Testis (tissue), 3 donors: ENCODE results near the gene KRTAP10-3. TPM values are rescaled to one million over a fixed set of nuclear protein-coding genes. Genes with fewer than 3 reads are reported as not detected.

Source experiments
- DNase-seq: peaks from one replicate; pipeline ENCODE4 v3.0.0-alpha.2; 2019
- H3K27ac ChIP-seq, 2 donors: fragments of 200-600 bp; sonication (generic); one replicate each; pipeline ENCODE4 v1.5.1; 2019
- H3K27me3 ChIP-seq: fragments of 200-600 bp; sonication (generic); one replicate; pipeline ENCODE4 v1.5.1; 2019
- H3K36me3 ChIP-seq: fragments of 200-600 bp; sonication (generic); one replicate; pipeline ENCODE4 v1.5.1; 2017; ENCODE audit warnings: low read depth; ENCODE audit errors: missing control alignments
- H3K4me1 ChIP-seq: fragments of 200-600 bp; sonication (generic); one replicate; pipeline ENCODE4 v1.5.1; 2019
- H3K4me3 ChIP-seq, 2 donors: fragments of 200-600 bp; sonication (generic); one replicate each; pipeline ENCODE4 v1.5.1; 2017 to 2019
- H3K9me3 ChIP-seq: fragments of 200-600 bp; sonication (generic); one replicate; pipeline ENCODE4 v1.5.1; 2017
- POLR2A ChIP-seq: fragments of 450-650 bp; IDR thresholded peaks from one replicate; pipeline ENCODE4 v1.6.1; 2017; ENCODE audit warnings: antibody characterized with exemption, mild to moderate bottlenecking, moderate library complexity
- whole genome bisulfite sequencing, 2 donors: methylation state at CpG; one replicate each; pipeline ENCODE4 v1.1.5; 2018; 5-methylcytosine and 5-hydroxymethylcytosine counted together
- intact Hi-C: fragments of 100-400 bp; cut with DNase I; formaldehyde crosslinking; loops from one replicate; pipeline ENCODE4 v1.15.1; 2023; ENCODE audit warnings: low total_unique reads
- polyA plus RNA-seq: library from polyadenylated mRNA; stranded (reverse); fragments of 350-450 nt; fragmentation: Illumina TruSeq; extraction: RNeasy Lipid Tissue Mini Kit (QIAGEN cat#74804); gene quantifications from one replicate; pipeline ENCODE4 v1.2.3, GENCODE V29; 2014; ENCODE audit warnings: low read depth, low replicate concordance; ENCODE audit not compliant: insufficient read depth
- total RNA-seq, 2 donors: library from RNA; depleted of rRNA; stranded (reverse); fragments of >200 nt; gene quantifications; one replicate each; pipeline ENCODE4 v1.2.3, GENCODE V29; 2016
- TF ChIP-seq, protein P1 (sequence below), 3 experiments: fragments of 450-650 bp in 2 of 3; fragments of 200-600 bp in 1 of 3; sonication (generic) in 1 of 3; IDR thresholded peaks; one replicate each; pipeline ENCODE4 v1.5.1; 2016 to 2019; ENCODE audit warnings: antibody characterized with exemption in 3 of 3, mild to moderate bottlenecking in 2 of 3, moderate library complexity in 1 of 3

The KRTAP10-3 gene
- total and polyA plus RNA-seq, 3 donors from 2014 or later, result not detected

GRCh38 chr21:44549525-44550211 is 8.9 kb downstream of the KRTAP10-3 start:
- Histone ChIP-seq H3K4me1 (no peaks in the 10 kb centered on the region), H3K9me3 (no peaks in the 10 kb centered on the region), H3K4me3 (no peak overlapping the region), H3K36me3 (no peaks in the 10 kb centered on the region), H3K27ac (no peak overlapping the region), H3K27me3 (no peaks in the 10 kb centered on the region)
- DNase-seq, result no peak
- TF ChIP-seq, protein P1, sequence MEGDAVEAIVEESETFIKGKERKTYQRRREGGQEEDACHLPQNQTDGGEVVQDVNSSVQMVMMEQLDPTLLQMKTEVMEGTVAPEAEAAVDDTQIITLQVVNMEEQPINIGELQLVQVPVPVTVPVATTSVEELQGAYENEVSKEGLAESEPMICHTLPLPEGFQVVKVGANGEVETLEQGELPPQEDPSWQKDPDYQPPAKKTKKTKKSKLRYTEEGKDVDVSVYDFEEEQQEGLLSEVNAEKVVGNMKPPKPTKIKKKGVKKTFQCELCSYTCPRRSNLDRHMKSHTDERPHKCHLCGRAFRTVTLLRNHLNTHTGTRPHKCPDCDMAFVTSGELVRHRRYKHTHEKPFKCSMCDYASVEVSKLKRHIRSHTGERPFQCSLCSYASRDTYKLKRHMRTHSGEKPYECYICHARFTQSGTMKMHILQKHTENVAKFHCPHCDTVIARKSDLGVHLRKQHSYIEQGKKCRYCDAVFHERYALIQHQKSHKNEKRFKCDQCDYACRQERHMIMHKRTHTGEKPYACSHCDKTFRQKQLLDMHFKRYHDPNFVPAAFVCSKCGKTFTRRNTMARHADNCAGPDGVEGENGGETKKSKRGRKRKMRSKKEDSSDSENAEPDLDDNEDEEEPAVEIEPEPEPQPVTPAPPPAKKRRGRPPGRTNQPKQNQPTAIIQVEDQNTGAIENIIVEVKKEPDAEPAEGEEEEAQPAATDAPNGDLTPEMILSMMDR (IDR thresholded peaks at IDR 0.05), result no peak
- TF ChIP-seq POLR2A, result no peak
- intact Hi-C loops, result no loop called here
- 68 to 77% methylated on average over 19 to 25 of the region's 25 CpGs for WGBS, 2 donors

DNA sequence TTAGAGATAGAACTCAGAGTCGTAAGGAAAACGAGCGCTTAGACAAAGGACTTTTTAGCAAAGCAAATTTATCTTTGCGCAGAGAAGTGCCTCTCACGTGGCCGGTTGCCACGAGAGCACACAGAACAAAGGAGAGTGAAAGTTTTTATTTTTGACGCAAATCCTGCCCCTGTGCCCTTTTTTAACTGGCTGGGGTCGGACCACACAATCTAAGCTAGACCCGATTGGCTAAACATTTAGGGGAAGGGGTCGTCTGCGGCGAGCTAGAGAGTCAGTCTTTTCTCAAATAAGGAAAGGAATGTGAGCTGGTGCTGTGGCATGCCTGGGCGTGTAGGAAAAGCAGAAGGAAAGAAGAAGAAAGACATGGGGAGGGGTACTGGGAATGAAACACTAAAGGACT is 9.7 kb downstream of the KRTAP10-3 start:
- no peaks in the 10 kb centered on the region for H3K27me3 ChIP-seq
- intact Hi-C loops, result no loop called here
- TF ChIP-seq POLR2A, result no peak
- TF ChIP-seq, protein P1 (IDR thresholded peaks at IDR 0.05), result no peak
- no peaks in the 10 kb centered on the region for H3K9me3 ChIP-seq
- 48 to 60% methylated on average over 14 of the region's 14 CpGs for WGBS, 2 donors
- no peak for DNase-seq
- H3K4me1 ChIP-seq, result no peaks in the 10 kb centered on the region
- no peaks in the 10 kb centered on the region for H3K36me3 ChIP-seq
- no peak overlapping the region for H3K27ac ChIP-seq
- no peak overlapping the region for H3K4me3 ChIP-seq

- intact Hi-C loops, result no loop called here
- no peaks in the 10 kb centered on the region for H3K4me1 ChIP-seq
- H3K9me3 ChIP-seq, result no peaks in the 10 kb centered on the region
- 70 to 75% methylated on average over 13 of the region's 13 CpGs for WGBS, 2 donors
- no peak overlapping the region for H3K4me3 ChIP-seq
- no peak for DNase-seq
- TF ChIP-seq, protein P1 (IDR thresholded peaks at IDR 0.05), result no peak
- TF ChIP-seq POLR2A, result no peak
- no peaks in the 10 kb centered on the region for H3K27me3 ChIP-seq
- no peaks in the 10 kb centered on the region for H3K36me3 ChIP-seq
- no peak overlapping the region for H3K27ac ChIP-seq
These were observed 10.2 kb downstream of the KRTAP10-3 start for GRCh38 chr21:44548381-44548780.

GRCh38 chr21:44547656-44548331 is 10.8 kb downstream of the KRTAP10-3 start:
- no peaks in the 10 kb centered on the region for H3K4me1 ChIP-seq
- H3K36me3 ChIP-seq, result no peaks in the 10 kb centered on the region
- TF ChIP-seq, protein P1 (IDR thresholded peaks at IDR 0.05), result no peak
- no peak for TF ChIP-seq POLR2A
- no peak for DNase-seq
- no peaks in the 10 kb centered on the region for H3K27me3 ChIP-seq
- H3K9me3 ChIP-seq, result no peaks in the 10 kb centered on the region
- H3K27ac ChIP-seq, result no peak overlapping the region
- 67 to 79% methylated on average over 5 of the region's 5 CpGs for WGBS, 2 donors
- intact Hi-C loops, result no loop called here
- H3K4me3 ChIP-seq, result no peak overlapping the region

DNA sequence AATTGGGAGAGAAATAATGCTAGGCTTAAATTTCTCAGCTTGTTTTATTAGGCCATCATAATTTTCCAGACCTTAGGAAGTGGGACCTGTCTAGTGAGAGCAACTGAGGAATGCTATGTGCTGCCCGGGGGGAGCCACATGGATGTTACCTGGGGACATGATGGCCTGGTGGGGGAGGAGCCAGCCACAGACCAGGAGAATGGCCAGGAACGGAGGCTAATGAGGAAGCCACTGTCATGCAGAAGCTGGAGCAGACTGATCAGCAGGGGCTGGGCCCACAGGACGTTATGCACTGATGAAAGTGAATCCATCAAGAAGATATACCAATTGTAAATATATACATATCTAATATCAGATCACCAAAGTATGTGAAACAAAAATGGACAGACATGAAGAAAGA is 14.0 kb downstream of the KRTAP10-3 start:
- Histone ChIP-seq H3K27ac (no peak overlapping the region), H3K4me3 (no peak overlapping the region), H3K9me3 (no peaks in the 10 kb centered on the region), H3K36me3 (no peaks in the 10 kb centered on the region), H3K27me3 (no peaks in the 10 kb centered on the region), H3K4me1 (no peaks in the 10 kb centered on the region)
- TF ChIP-seq POLR2A, result no peak
- TF ChIP-seq, protein P1 (IDR thresholded peaks at IDR 0.05), result no peak
- intact Hi-C loops, result no loop called here
- 74 to 82% methylated on average over 3 of the region's 3 CpGs for WGBS, 2 donors
- no peak for DNase-seq
